GM19351 (cell line): Measurements from ENCODE around the gene ZSCAN21.

ENCODE experiments used
- ATAC-seq: cut with Tn5 transposase; IDR thresholded peaks from one replicate; pipeline ENCODE4 v1.9.1; 2021; ENCODE audit warnings: mild to moderate bottlenecking, moderate library complexity; ENCODE audit not compliant: unreplicated experiment

Gene ZSCAN21

GRCh38 chr7:100024020-100024619, 25.5 kb upstream of the ZSCAN21 start:
- no peak for ATAC-seq

- no peak for ATAC-seq
Measured at GRCh38 chr7:100027197-100027596, 22.4 kb upstream of the ZSCAN21 start.

DNA sequence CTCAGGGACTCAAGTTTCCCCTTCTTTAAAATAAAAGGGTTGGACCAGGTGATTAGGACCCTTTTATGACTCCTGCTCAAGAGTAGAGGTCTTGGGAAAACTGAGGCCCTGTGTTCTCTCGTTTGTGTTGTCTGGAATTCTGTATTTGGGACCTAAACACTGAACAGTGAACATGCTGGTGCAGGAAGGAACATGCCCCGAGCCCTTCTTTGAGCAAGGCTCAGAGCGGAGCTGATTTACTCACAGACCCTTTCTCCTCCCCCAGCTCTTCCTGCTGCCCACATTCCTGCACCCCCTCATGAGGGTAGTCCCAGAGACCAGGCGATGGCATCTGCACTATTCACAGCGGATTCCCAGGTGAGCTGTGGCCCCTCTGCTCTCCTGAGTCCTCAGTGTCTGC, 20.0 kb upstream of the ZSCAN21 start:
- no peak for ATAC-seq

GRCh38 chr7:100033526-100033925, 16.0 kb upstream of the ZSCAN21 start:
- no peak for ATAC-seq

DNA sequence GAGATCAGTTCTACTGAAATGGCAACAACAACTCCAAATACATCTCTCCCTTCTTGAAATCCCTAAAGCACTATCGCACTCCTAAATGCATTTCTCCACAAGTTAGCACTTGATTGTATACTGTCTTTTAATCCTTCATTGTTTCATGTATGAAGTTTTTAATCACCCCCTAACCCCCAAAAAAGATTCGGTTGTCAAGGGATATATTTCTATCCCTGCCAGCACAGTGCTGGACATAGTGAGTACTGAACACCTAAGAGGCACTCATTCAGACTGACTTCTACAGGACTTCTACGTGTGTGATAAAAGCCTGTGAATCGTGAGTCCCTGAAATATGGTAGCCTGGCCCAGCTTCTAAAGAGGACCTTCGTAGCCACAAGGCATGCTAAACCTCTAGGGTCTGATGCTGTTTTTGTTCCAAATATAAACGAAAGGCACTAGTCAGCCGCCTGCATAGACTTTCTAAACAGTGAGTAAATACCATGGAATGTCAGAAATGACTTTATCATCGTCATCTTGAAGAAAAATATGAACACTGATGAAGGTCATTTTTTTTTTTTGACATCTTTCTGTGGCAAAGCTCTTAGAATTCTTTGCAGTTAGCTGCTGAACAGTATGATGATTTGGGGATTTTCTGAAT, 14.6 kb upstream of the ZSCAN21 start:
- ATAC-seq = no peak

DNA sequence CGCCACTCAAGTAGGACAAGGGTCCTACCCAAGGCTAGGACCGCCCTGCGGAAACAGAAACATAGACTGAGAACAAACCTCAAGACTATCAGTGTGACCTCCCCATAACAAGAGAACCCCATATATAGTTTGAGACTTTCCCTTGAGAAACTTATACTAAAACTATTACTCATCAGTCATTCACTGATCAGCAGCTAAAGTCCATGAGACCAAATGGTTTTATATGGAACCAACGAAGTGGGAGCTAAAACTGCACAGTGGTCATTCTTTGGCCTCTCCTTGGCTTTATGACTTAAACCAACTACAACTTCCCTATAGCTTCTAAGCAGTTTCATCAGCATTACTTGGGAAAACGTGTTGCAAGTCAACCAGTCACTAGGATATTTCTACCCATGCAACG, 13.7 kb upstream of the ZSCAN21 start:
- no peak for ATAC-seq

DNA sequence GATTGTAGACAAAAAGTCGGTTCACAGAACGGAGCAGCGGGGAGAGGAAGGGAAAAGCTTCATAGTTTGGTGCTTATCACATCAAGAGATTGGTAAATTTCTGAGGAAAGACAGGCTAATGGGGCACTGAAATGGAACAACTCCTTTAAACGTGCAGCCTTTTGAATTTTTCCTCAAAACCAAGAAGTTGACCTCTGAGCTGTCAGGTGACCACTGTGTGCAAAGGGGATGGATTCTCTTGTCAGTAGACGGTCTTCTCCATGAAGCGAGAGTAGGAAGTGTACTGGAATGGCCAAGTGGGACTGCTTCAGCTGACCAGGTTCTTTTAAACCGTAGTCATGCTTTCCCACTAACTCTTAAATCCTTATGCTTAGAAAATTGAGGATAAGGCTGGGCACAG, 11.2 kb upstream of the ZSCAN21 start:
- ATAC-seq = no peak

GRCh38 chr7:100040575-100040974, 9.0 kb upstream of the ZSCAN21 start:
- ATAC-seq = no peak

DNA sequence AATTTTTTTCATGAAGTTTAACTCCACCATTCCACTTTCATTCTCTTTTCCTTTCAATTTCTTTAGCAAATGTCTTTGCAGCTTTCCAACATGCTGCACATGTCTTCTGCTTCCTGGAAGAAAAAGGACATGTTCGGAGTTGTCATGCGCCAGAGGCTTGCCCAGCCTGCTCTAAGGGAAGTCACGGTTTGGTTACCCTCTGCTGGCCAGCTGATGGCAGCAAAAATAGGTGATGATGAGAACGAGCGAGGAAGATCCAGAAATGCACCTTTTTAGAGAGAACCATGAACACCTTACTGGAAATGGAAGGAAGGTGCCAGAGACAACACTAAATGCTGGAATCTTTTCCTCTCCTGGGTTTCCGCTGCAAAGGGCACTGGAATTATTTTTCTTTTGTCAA, 4.9 kb upstream of the ZSCAN21 start:
- no peak for ATAC-seq

DNA sequence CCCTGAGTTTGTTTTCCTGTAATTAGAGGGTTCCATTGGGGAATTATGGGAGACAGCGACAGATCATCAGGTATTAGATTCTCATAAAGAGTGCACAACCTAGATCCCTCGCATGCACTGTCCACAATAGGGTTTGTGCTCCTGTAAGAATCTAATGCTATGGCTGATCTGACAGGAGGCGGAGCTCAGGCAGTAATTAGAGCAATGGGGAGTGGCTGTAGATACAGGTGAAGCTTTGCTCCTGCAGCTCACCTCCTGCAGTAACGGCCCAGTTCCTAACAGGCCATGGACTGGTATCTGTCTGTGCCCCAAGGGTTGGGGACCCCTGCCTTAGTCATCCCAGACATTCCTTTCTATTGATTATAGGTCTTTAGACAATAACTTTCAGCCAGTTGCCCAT, 894 bp upstream of the ZSCAN21 start:
- no peak for ATAC-seq

- ATAC-seq = no peak
Measured at GRCh38 chr7:100051611-100052010, 2.0 kb downstream of the ZSCAN21 start.

GRCh38 chr7:100053215-100053614, 3.6 kb downstream of the ZSCAN21 start:
- ATAC-seq = no peak

DNA sequence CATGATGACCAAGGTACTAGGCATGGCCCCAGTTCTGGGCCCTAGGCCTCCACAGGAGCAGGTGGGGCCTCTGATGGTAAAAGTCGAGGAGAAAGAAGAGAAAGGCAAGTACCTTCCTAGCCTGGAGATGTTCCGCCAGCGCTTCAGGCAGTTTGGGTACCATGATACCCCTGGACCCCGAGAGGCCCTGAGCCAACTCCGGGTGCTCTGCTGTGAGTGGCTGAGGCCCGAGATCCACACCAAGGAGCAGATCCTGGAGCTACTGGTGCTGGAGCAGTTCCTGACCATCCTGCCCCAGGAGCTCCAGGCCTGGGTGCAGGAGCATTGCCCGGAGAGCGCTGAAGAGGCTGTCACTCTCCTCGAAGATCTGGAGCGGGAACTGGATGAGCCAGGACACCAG, 7.4 kb downstream of the ZSCAN21 start:
- ATAC-seq = no peak

DNA sequence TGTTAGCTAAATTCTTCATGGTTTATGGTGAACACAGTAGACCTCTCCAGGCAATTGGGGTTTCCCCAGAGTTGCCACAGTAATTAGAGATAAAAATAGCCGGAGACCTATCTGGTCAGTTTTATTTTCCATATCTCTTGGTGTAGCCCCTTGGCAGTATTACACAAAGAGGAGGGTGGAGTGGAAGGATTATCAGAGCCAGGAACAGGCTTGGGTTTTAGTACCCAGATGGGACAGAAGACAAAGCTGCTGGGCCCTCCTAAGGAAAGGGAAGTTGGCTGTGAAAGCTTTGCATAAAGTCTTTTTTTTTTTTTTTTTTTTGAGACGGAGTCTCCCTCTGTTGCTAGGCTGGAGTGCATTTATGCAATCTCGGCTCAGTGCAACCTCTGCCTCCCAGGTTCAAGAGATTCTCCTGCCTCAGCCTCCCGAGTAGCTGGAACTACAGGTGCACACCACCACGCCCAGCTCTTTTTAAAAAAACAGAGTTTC, 9.7 kb downstream of the ZSCAN21 start:
- ATAC-seq = no peak

GRCh38 chr7:100061518-100062193, 12.1 kb downstream of the ZSCAN21 start:
- no peak for ATAC-seq

DNA sequence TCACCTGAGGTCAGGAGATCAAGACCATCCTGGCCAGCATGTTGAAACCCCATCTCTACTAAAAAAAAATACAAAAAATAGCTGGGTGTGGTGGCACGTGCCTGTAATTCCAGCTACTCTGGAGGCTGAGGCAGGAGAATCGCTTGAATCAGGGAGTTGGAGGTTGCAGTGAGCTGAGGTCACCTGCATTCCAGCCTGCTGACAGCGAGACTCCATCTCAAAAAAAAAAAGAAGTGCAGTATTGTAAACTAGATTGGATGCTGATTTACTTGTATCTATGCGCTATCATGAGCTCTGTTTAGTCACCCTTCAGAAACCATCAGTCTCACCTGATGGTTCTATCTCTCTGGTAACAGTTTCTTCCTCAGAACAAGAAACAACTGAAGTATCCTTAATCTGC, 13.8 kb downstream of the ZSCAN21 start:
- no peak for ATAC-seq

DNA sequence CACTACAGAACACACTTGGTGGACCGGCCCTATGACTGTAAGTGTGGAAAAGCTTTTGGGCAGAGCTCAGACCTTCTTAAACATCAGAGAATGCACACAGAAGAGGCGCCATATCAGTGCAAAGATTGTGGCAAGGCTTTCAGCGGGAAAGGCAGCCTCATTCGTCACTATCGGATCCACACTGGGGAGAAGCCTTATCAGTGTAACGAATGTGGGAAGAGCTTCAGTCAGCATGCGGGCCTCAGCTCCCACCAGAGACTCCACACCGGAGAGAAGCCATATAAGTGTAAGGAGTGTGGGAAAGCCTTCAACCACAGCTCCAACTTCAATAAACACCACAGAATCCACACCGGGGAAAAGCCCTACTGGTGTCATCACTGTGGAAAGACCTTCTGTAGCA, 14.6 kb downstream of the ZSCAN21 start:
- no peak for ATAC-seq

- no peak for ATAC-seq
Measured at GRCh38 chr7:100065452-100066186, 16.0 kb downstream of the ZSCAN21 start.

DNA sequence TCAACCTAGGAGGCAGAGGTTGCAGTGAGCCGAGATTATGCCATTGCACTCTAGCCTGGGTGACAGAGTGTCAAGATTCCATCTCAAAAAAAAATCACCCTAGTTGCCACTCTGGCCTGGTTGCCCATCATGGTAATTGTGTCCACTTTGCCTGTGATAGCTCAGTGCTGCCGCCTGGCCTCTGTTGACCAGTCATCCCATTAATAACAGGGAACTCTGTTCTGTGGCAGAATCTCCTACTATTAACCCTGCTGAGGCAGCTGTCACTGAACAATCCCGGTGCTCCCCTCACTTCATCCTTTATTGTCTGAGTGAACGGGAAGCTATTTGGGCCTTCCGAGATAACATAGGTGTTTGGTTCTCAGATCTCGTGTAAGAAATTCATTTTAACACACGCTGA, 17.4 kb downstream of the ZSCAN21 start:
- ATAC-seq = no peak

- no peak for ATAC-seq
Measured at GRCh38 chr7:100069991-100070390, 20.4 kb downstream of the ZSCAN21 start.

- ATAC-seq = no peak
Measured at GRCh38 chr7:100071018-100071723, 21.6 kb downstream of the ZSCAN21 start.
